Gastrocnemius medialis (tissue), 4 donors: Measurements from ENCODE around the gene P4HA2.

Source experiments
- CTCF ChIP-seq, 5 experiments: fragments of 450-650 bp in 3 of 5; fragments of 200-600 bp in 2 of 5; sonication (generic) in 2 of 5; IDR thresholded peaks in 4 of 5; conservative IDR thresholded peaks in 1 of 5; 1 replicate in 4 of 5; 2 replicates in 1 of 5; pipeline ENCODE4 v1.5.1; 2016 to 2019; ENCODE audit warnings: antibody characterized with exemption in 5 of 5, mild to moderate bottlenecking in 3 of 5, moderate library complexity in 3 of 5
- POLR2A ChIP-seq, 2 donors: fragments of 450-650 bp; IDR thresholded peaks; one replicate each; pipeline ENCODE4 v1.6.1; 2017; ENCODE audit warnings: antibody characterized with exemption in 2 of 2, mild to moderate bottlenecking in 2 of 2, moderate library complexity in 2 of 2

GRCh38 chr5:132142459-132142858 is 85.2 kb downstream of the P4HA2 start:
- no peak for TF ChIP-seq CTCF (IDR thresholded peaks at IDR 0.05 in 4 of 5, conservative IDR thresholded peaks at IDR 0.05 in 1 of 5)
- no peak for TF ChIP-seq POLR2A (IDR thresholded peaks at IDR 0.05)
